Gastroesophageal sphincter (tissue), 4 donors: ENCODE data around the gene LINGO3. TPM values are rescaled to one million over a fixed set of nuclear protein-coding genes. Genes with fewer than 3 reads are reported as not detected.

Experiments
- ATAC-seq: fragments of 150-250 bp; one replicate; pipeline ENCODE4 v1.9.1; 2016; ENCODE audit warnings: mild to moderate bottlenecking, moderate library complexity
- H3K27ac ChIP-seq, 4 donors: fragments of 200-600 bp; sonication (generic) in 3 of 4; 1 replicate in 3 of 4; 2 replicates in 1 of 4; pipeline ENCODE4 v1.5.1; 2016 to 2019
- H3K27me3 ChIP-seq: fragments of 200-600 bp; sonication (generic); one replicate; pipeline ENCODE4 v1.5.1; 2019
- H3K36me3 ChIP-seq, 2 donors: fragments of 200-600 bp; sonication (generic); one replicate each; pipeline ENCODE4 v1.5.1; 2019; ENCODE audit warnings: control low read depth in 1 of 2
- H3K4me1 ChIP-seq, 3 donors: fragments of 200-600 bp; sonication (generic); 1 replicate in 2 of 3; 2 replicates in 1 of 3; pipeline ENCODE4 v1.5.1; 2016 to 2019; ENCODE audit warnings: control low read depth in 2 of 3
- H3K4me3 ChIP-seq, 2 donors: fragments of 200-600 bp; sonication (generic); one replicate each; pipeline ENCODE4 v1.5.1; 2019; ENCODE audit warnings: mild to moderate bottlenecking in 1 of 2, moderate library complexity in 1 of 2
- H3K9me3 ChIP-seq, 3 donors: fragments of 200-600 bp; sonication (generic); one replicate each; pipeline ENCODE4 v1.5.1; 2017 to 2019; ENCODE audit warnings: control low read depth in 2 of 3
- CTCF ChIP-seq, 4 experiments: fragments of 200-600 bp in 2 of 4; fragments of 450-650 bp in 2 of 4; sonication (generic) in 1 of 4; IDR thresholded peaks; one replicate each; pipeline ENCODE4 v1.5.1; 2017 to 2019; ENCODE audit warnings: antibody characterized with exemption in 4 of 4, mild to moderate bottlenecking in 2 of 4, moderate library complexity in 2 of 4
- EP300 ChIP-seq: sonication (generic); formaldehyde crosslinking; IDR thresholded peaks from one replicate; pipeline ENCODE4 v1.6.1; 2017; ENCODE audit warnings: antibody characterized with exemption, mild to moderate bottlenecking
- POLR2A ChIP-seq, 2 donors: fragments of 450-650 bp; IDR thresholded peaks; one replicate each; pipeline ENCODE4 v1.6.1; 2017; ENCODE audit warnings: antibody characterized with exemption in 2 of 2, mild to moderate bottlenecking in 2 of 2, moderate library complexity in 1 of 2
- POLR2AphosphoS5 ChIP-seq: sonication (generic); formaldehyde crosslinking; IDR thresholded peaks from one replicate; pipeline ENCODE4 v1.6.1; 2017; ENCODE audit warnings: antibody characterized with exemption
- WGBS, 2 donors: methylation state at CpG; one replicate each; pipeline ENCODE4 v1.1.5; 2018; ENCODE audit warnings: low coverage in 1 of 2; 5-methylcytosine and 5-hydroxymethylcytosine counted together
- total RNA-seq, 4 donors: library from RNA; depleted of rRNA; stranded (reverse); fragments of >200 nt; gene quantifications; one replicate each; pipeline ENCODE4 v1.1.0, GENCODE V29; 2016

Gene LINGO3
- total RNA-seq, 4 donors from 2014 or later: not detected

- no peak for ATAC-seq
- Histone ChIP-seq H3K4me1 (peaks cover 0 to 64% (median 36%) of the 10 kb centered on the region in 3 donors), H3K27me3 (no peaks in the 10 kb centered on the region), H3K4me3 (no peak overlapping the region), H3K27ac (peak overlapping the region in 2 of 4 donors; percentile 20 to 55), H3K36me3 (peaks cover 0 to 10% of the 10 kb centered on the region in 2 donors), H3K9me3 (no peaks in the 10 kb centered on the region)
- no CpG with 5 or more reads among the region's 17 CpGs for WGBS, 2 donors
- TF ChIP-seq CTCF (IDR thresholded peaks at IDR 0.05) (no peak), POLR2A (IDR thresholded peaks at IDR 0.05) (no peak), POLR2AphosphoS5 (no peak), EP300 (no peak)
Measured at GRCh38 chr19:2332341-2333026, 24.5 kb upstream of the LINGO3 start.

GRCh38 chr19:2331601-2332246 lies 23.8 kb upstream of the LINGO3 start:
- H3K36me3 ChIP-seq: peaks cover 0 to 5% of the 10 kb centered on the region in 2 donors
- H3K27me3 ChIP-seq: no peaks in the 10 kb centered on the region
- no peak for ATAC-seq
- peak overlapping the region in 2 of 4 donors; percentile 20 to 55 for H3K27ac ChIP-seq
- H3K9me3 ChIP-seq: no peaks in the 10 kb centered on the region
- no peak for TF ChIP-seq CTCF (IDR thresholded peaks at IDR 0.05)
- TF ChIP-seq EP300: no peak
- TF ChIP-seq POLR2AphosphoS5: no peak
- TF ChIP-seq POLR2A (IDR thresholded peaks at IDR 0.05): no peak
- peaks cover 0 to 72% (median 44%) of the 10 kb centered on the region in 3 donors for H3K4me1 ChIP-seq
- WGBS, 2 donors: 71 to 75% methylated on average over 4 to 6 of the region's 12 CpGs
- H3K4me3 ChIP-seq: no peak overlapping the region

- H3K27me3 ChIP-seq: no peaks in the 10 kb centered on the region
- peak overlapping the region in 1 of 4 donors; percentile 13 for H3K27ac ChIP-seq
- peaks cover 0 to 9% of the 10 kb centered on the region in 2 donors for H3K36me3 ChIP-seq
- no peak overlapping the region for H3K4me3 ChIP-seq
- 80% methylated on average over 7 of the region's 20 CpGs; no CpG with 5 or more reads in 1 of the 2 donors for WGBS, 2 donors
- TF ChIP-seq POLR2A (IDR thresholded peaks at IDR 0.05): no peak
- no peak for TF ChIP-seq POLR2AphosphoS5
- TF ChIP-seq EP300: no peak
- TF ChIP-seq CTCF (IDR thresholded peaks at IDR 0.05): no peak
- ATAC-seq: no peak
- no peaks in the 10 kb centered on the region for H3K9me3 ChIP-seq
- H3K4me1 ChIP-seq: peaks cover 0 to 82% (median 46%) of the 10 kb centered on the region in 3 donors
Measured at GRCh38 chr19:2330632-2331284, 22.8 kb upstream of the LINGO3 start.

GRCh38 chr19:2330255-2330631 lies 22.3 kb upstream of the LINGO3 start:
- Histone ChIP-seq H3K27me3 (no peaks in the 10 kb centered on the region), H3K27ac (peak overlapping the region in 1 of 4 donors; percentile 13), H3K4me1 (peaks cover 0 to 87% (median 46%) of the 10 kb centered on the region in 3 donors), H3K4me3 (no peak overlapping the region), H3K36me3 (peaks cover 0 to 14% of the 10 kb centered on the region in 2 donors), H3K9me3 (no peaks in the 10 kb centered on the region)
- TF ChIP-seq CTCF (IDR thresholded peaks at IDR 0.05): no peak
- no peak for ATAC-seq
- 53 to 93% methylated on average over 3 to 5 of the region's 10 CpGs for WGBS, 2 donors
